Measurements from ENCODE around the gene RAB11A.

DNA sequence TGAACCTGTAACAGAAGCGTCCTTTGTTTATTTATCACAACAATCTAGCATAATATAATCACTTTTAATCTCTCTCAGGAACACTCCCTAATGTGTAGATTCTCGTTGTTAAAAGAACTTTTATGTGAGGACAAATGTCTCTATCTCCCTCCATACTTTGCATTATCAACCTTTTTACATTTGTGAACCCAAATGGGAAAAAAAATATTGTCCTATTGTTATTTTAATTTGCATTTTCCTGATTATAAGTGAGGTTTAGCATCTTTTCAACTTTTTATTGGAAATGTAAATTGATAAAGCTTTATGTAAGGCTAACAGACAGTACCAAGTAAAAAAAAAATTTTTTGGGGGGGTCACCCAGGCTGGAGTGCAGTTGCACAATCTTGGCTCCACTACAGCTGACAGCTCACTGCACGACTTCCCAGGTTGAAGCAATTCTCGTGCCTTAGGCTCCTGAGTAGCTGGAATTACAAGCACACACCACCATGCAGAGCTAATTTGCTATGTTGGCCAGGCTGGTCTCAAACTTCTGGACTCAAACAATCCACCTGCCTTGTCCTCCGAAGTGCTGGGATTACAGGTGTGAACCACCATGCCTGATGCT lies 44.2 kb upstream of the RAB11A start:
- TF ChIP-seq, protein P1, sequence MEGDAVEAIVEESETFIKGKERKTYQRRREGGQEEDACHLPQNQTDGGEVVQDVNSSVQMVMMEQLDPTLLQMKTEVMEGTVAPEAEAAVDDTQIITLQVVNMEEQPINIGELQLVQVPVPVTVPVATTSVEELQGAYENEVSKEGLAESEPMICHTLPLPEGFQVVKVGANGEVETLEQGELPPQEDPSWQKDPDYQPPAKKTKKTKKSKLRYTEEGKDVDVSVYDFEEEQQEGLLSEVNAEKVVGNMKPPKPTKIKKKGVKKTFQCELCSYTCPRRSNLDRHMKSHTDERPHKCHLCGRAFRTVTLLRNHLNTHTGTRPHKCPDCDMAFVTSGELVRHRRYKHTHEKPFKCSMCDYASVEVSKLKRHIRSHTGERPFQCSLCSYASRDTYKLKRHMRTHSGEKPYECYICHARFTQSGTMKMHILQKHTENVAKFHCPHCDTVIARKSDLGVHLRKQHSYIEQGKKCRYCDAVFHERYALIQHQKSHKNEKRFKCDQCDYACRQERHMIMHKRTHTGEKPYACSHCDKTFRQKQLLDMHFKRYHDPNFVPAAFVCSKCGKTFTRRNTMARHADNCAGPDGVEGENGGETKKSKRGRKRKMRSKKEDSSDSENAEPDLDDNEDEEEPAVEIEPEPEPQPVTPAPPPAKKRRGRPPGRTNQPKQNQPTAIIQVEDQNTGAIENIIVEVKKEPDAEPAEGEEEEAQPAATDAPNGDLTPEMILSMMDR (IDR thresholded peaks at IDR 0.05), result no peak
- TF ChIP-seq POLR2A (IDR thresholded peaks at IDR 0.05), result no peak

Data from adrenal gland (tissue), 5 donors.